Tibial artery (tissue), 4 donors: ENCODE measurements around the gene GABARAPL2.
A peak's percentile ranks its signal among the peaks of the same experiment; 100 is the strongest.
"Not testable (repeated sequence)": the region's sequence is repeated elsewhere in the genome, so short reads cannot be mapped to it uniquely, and the experiment has no call there.

Source experiments
- DNase-seq, 2 donors: peaks; one replicate each; pipeline ENCODE4 v3.0.0-alpha.2; 2019
- H3K27ac ChIP-seq, 2 donors: fragments of 200-600 bp; sonication (generic) in 1 of 2; 1 replicate in 1 of 2; 2 replicates in 1 of 2; pipeline ENCODE4 v1.5.1; 2018 to 2019; ENCODE audit warnings: mild to moderate bottlenecking in 1 of 2
- H3K27me3 ChIP-seq, 2 donors: fragments of 200-600 bp; sonication (generic) in 1 of 2; one replicate each; pipeline versions ENCODE4 v1.5.1 to v1.6.0; 2016 to 2019
- H3K36me3 ChIP-seq, 3 donors: fragments of 200-600 bp; sonication (generic) in 2 of 3; one replicate each; pipeline ENCODE4 v1.5.1; 2016 to 2019; ENCODE audit warnings: mild to moderate bottlenecking in 2 of 3
- H3K4me1 ChIP-seq, 4 donors: fragments of 200-600 bp; sonication (generic) in 2 of 4; 1 replicate in 3 of 4; 2 replicates in 1 of 4; pipeline ENCODE4 v1.5.1; 2016 to 2019
- H3K4me3 ChIP-seq, 2 donors: fragments of 200-600 bp; sonication (generic) in 1 of 2; 1 replicate in 1 of 2; 2 replicates in 1 of 2; pipeline ENCODE4 v1.5.1; 2018 to 2019; ENCODE audit warnings: mild to moderate bottlenecking in 2 of 2
- H3K9me3 ChIP-seq, 3 donors: fragments of 200-600 bp; sonication (generic) in 1 of 3; one replicate each; pipeline ENCODE4 v1.5.1; 2016 to 2019
- intact Hi-C: fragments of 100-400 bp; cut with DNase I; formaldehyde crosslinking; loops from one replicate; pipeline ENCODE4 v1.15.0; 2023; ENCODE audit warnings: low total_unique reads
- TF ChIP-seq, protein P1 (sequence below), 2 experiments: fragments of 200-600 bp in 1 of 2; fragments of 450-650 bp in 1 of 2; IDR thresholded peaks; one replicate each; pipeline ENCODE4 v1.5.1; 2017 to 2019; ENCODE audit warnings: antibody characterized with exemption in 2 of 2, mild to moderate bottlenecking in 1 of 2, moderate library complexity in 1 of 2

The GABARAPL2 gene

DNA sequence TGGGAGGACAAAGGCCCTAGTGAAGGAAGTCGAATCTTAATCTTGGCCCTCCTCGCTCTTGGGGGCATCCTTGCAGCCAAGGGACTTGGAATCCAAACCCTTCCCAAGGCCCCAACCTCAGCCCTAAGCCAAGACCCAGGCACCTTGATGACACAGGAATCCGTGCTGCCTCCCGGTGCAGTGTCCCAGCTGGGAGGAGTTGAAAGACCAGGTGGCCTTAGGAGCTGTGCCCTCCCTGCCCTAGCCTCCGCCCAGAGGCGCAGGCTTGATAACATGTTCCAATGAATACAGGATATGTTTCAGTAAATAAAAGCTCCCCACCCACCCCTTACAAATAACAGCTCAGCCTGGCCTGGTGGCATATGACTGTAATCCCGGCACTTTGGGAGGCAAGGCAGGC lies 30.3 kb upstream of the GABARAPL2 start, which contains the start of gene CHST5:
Gene CHST5, minus strand, starts transcription at position 208 of the 400 bp plus-strand sequence. CDS start 5,724 bp downstream, outside the sequence.
- DNase-seq: peak in 1 of 2 donors; percentile 48
- intact Hi-C loops: no loop called here
- Histone ChIP-seq H3K27ac (no peak within 1 kb of the TSS), H3K4me3 (no peak within 1 kb of the TSS), H3K36me3 (no peaks in the 10 kb centered on the region), H3K4me1 (peaks cover 0 to 14% (median 2%) of the 10 kb centered on the region in 4 donors), H3K9me3 (no peaks in the 10 kb centered on the region), H3K27me3 (no peaks in the 10 kb centered on the region)
- TF ChIP-seq, protein P1, sequence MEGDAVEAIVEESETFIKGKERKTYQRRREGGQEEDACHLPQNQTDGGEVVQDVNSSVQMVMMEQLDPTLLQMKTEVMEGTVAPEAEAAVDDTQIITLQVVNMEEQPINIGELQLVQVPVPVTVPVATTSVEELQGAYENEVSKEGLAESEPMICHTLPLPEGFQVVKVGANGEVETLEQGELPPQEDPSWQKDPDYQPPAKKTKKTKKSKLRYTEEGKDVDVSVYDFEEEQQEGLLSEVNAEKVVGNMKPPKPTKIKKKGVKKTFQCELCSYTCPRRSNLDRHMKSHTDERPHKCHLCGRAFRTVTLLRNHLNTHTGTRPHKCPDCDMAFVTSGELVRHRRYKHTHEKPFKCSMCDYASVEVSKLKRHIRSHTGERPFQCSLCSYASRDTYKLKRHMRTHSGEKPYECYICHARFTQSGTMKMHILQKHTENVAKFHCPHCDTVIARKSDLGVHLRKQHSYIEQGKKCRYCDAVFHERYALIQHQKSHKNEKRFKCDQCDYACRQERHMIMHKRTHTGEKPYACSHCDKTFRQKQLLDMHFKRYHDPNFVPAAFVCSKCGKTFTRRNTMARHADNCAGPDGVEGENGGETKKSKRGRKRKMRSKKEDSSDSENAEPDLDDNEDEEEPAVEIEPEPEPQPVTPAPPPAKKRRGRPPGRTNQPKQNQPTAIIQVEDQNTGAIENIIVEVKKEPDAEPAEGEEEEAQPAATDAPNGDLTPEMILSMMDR (IDR thresholded peaks at IDR 0.05): no peak

DNA sequence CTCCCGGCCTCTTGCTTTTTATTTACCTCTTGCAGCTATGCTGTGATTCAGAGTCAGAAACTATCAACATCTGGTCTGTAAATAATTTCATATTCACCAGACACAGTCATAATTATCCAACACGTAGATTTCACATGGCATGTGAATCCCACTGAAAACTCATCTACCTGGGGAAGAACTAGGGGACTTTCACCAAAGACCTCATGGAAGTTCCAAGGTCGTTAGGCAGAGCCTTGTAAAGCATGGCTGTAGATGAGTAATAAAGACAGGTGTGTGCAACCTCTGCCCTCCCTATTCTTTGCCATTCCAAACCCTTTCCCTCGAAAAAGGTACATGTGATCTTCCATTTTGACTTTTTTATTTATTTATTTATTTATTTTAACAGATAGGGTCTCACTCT lies 28.4 kb upstream of the GABARAPL2 start:
- TF ChIP-seq, protein P1 (IDR thresholded peaks at IDR 0.05): no peak
- DNase-seq: no peak
- H3K9me3 ChIP-seq: no peaks in the 10 kb centered on the region
- peaks cover 0 to 4% (median 0%) of the 10 kb centered on the region in 3 donors for H3K36me3 ChIP-seq
- H3K27me3 ChIP-seq: no peaks in the 10 kb centered on the region
- intact Hi-C loops: no loop called here
- no peak overlapping the region for H3K4me3 ChIP-seq
- H3K27ac ChIP-seq: no peak overlapping the region
- peaks cover 0 to 14% (median 2%) of the 10 kb centered on the region in 4 donors for H3K4me1 ChIP-seq

DNA sequence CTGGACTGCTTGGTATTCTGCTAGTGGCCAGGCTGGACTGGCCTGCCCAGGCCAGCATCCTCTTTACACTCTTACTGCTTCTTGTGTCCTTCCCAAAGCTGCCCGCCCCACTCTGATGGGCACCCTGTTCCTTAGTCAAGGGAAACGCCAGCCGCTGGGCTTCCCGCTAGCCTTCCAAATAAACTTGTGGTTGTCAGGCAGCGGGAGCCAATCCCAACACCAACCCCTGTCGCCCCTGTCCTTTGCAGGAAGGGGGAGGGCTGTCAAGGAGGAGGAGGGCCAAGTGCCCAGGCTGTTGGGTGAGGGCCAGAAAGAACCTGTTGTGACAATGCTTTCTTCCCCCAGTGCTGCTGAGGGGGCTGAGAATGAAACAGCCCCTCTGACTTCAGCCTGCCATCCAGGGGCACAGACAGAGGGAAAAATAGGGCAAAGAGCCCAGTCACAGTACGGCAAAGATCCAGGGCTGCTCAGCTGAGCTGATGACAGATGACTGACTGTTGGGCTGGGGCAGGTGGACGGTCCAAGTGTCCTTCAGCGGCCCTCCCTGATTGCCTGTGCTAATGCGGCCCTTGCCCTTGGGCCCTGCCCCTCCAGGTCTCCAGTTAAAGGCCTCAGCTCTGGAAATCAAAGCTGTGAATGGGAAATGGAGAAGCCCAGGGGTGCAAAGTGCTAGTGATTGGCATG lies 27.2 kb upstream of the GABARAPL2 start:
- H3K4me1 ChIP-seq: peaks cover 0 to 14% (median 2%) of the 10 kb centered on the region in 4 donors
- H3K27me3 ChIP-seq, DNase-seq, H3K36me3 ChIP-seq, H3K9me3 ChIP-seq, intact Hi-C loops, H3K4me3 ChIP-seq: not testable (repeated sequence)
- H3K27ac ChIP-seq: peak overlapping the region; percentile 31 to 45

DNA sequence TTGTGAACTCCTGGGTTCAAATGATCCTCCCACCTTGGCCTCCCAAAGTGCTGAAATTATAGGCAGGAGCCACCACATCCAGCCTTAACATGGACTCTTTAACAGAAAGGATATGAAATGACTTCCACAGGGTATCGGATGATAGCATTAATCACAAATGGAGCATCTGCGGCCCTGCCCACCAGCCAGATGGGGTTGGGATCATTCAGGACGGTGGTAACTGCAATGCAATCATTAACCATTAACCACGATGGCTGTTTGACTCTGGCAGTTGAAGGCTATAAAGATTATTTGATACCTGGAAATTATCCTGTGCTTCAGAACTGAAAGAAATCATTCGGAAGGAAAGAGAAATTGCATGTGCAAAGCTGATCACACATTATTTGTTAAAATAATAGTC lies 24.9 kb upstream of the GABARAPL2 start:
- no peak for DNase-seq
- Histone ChIP-seq H3K9me3 (no peaks in the 10 kb centered on the region), H3K36me3 (peaks cover 0 to 16% (median 0%) of the 10 kb centered on the region in 3 donors), H3K4me3 (no peak overlapping the region), H3K4me1 (peaks cover 0 to 5% (median 2%) of the 10 kb centered on the region in 4 donors), H3K27me3 (no peaks in the 10 kb centered on the region), H3K27ac (no peak overlapping the region)
- TF ChIP-seq, protein P1 (IDR thresholded peaks at IDR 0.05): no peak
- intact Hi-C loops: no loop called here

DNA sequence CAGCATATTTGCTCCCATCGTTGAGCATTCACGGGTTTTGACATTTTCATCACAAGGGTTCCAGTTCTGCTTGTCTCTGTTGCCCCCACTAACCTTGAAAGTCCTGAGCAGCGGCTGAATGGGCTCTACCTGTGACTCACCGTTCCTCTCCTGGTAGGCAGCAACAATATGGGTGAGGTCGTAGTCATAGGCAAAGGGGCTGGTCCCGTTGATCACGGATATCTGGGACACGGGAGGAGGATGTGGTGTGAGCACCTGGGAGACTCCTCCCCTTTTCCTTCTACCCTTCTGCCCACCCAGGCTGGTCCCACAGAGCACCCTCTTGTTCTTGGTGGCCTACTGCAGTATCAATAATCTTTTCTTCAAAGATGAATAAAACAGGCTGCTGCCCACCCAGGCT lies 23.7 kb upstream of the GABARAPL2 start:
- intact Hi-C loops, H3K4me1 ChIP-seq: not testable (repeated sequence)

DNA sequence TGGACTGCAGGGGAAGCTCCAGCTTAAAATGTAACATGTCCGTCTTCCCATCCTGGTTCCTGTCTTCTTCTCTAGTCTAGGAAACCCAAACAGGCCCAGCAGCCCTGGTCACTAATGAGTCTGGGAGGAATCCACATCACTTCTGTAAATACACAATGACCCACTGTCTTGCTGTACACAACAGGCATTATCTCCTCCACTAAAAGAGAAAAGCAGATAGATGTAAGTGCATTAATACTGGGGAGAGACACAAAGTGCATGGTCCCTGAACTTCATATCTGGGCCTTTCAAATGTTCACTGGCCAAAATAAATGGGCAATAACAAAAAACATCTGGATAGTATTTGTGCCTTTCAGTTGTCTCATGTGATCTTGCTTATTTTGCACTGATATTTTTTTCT lies 20.3 kb upstream of the GABARAPL2 start:
- H3K27ac ChIP-seq, H3K4me1 ChIP-seq: not testable (repeated sequence)

More for the DNA sequence above, 23.7 kb upstream of the GABARAPL2 start:
- peaks cover 0 to 16% (median 0%) of the 10 kb centered on the region in 3 donors for H3K36me3 ChIP-seq
- H3K27ac ChIP-seq, H3K4me3 ChIP-seq, H3K9me3 ChIP-seq, DNase-seq, H3K27me3 ChIP-seq: not testable (repeated sequence)

DNA sequence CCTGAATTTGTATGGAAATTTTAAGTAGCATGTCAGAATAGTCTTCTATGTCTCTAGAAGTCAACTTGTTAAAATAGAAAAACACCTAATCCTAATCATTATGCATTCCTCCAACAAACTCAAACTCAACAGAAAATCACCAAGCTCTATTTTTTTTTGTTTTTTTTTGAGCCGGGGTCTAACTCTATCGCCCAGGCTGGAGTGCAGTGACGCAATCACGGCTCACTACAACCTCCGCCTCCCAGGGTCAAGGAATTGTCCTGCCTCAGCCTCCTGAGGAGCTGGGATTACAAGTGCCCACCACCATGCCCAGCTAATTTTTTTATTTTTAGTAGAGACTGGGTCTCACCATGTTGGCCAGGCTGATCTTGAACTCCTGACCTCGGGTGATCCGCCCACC lies 19.9 kb upstream of the GABARAPL2 start:
- H3K36me3 ChIP-seq: peaks cover 0 to 16% (median 0%) of the 10 kb centered on the region in 3 donors
- no peaks in the 10 kb centered on the region for H3K4me1 ChIP-seq
- no peaks in the 10 kb centered on the region for H3K27me3 ChIP-seq
- intact Hi-C loops: no loop called here
- no peak overlapping the region for H3K4me3 ChIP-seq
- H3K9me3 ChIP-seq: no peaks in the 10 kb centered on the region
- H3K27ac ChIP-seq: no peak overlapping the region
- no peak for DNase-seq
- TF ChIP-seq, protein P1 (IDR thresholded peaks at IDR 0.05): no peak

More for the DNA sequence above, 20.3 kb upstream of the GABARAPL2 start:
- intact Hi-C loops, H3K27me3 ChIP-seq, H3K9me3 ChIP-seq, DNase-seq, H3K4me3 ChIP-seq: not testable (repeated sequence)
- H3K36me3 ChIP-seq: peaks cover 0 to 16% (median 0%) of the 10 kb centered on the region in 3 donors

DNA sequence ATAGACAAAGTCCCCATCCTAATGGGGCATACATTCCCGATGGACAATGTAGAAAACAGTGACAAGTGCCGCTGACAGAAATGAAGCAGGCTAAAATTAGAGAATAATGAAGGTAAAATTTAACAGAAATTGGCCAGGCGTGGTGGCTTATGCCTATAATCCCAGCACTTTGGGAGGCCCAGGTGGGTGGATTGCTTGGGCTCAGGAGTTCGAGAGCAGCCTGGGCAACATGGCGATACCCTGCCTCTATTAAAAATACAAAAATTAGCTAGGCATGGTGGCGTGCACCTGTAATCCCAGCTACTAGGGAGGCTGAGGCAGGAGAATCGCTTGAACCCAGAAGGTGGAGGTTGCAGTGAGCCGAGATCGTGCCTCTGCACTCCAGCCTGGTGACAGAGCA lies 17.7 kb upstream of the GABARAPL2 start:
- H3K4me3 ChIP-seq, intact Hi-C loops, DNase-seq: not testable (repeated sequence)

More for the DNA sequence above, 17.7 kb upstream of the GABARAPL2 start:
- not testable (repeated sequence) for H3K4me1 ChIP-seq, H3K27ac ChIP-seq, H3K27me3 ChIP-seq, H3K9me3 ChIP-seq
- H3K36me3 ChIP-seq: peaks cover 0 to 11% (median 0%) of the 10 kb centered on the region in 3 donors
